HepG2 (cell line): Measurements from ENCODE around the gene ABHD2. TPM values are rescaled to one million over a fixed set of nuclear protein-coding genes. Genes with fewer than 3 reads are reported as not detected.

Experiments used
- ATF4 ChIP-seq, 2 experiments: fragments of 450-650 bp in 1 of 2; sonication (generic) in 1 of 2; formaldehyde crosslinking; IDR thresholded peaks; 2 replicates each; pipeline versions ENCODE4 v1.5.0 to v1.8.0; 2020 to 2022; ENCODE audit warnings: mild to moderate bottlenecking in 1 of 2, missing genetic modification reagents in 1 of 2
- CHCHD3 ChIP-seq: sonication (generic); formaldehyde crosslinking; IDR thresholded peaks from 2 replicates; pipeline ENCODE4 v1.8.0; 2022; ENCODE audit warnings: mild to moderate bottlenecking, missing genetic modification reagents, moderate library complexity
- CTCF ChIP-seq: sonication (generic); formaldehyde crosslinking; IDR thresholded peaks from 2 replicates; pipeline ENCODE4 v1.5.0; 2020; ENCODE audit warnings: mild to moderate bottlenecking, missing genetic modification reagents, moderate library complexity
- E2F1 ChIP-seq: sonication (generic); formaldehyde crosslinking; IDR thresholded peaks from 2 replicates; pipeline ENCODE4 v1.5.0; 2020; ENCODE audit warnings: missing genetic modification reagents
- EP300 ChIP-seq, 3 experiments: sonication (generic) in 1 of 3; formaldehyde crosslinking in 1 of 3; IDR thresholded peaks; 2 replicates each; pipeline versions ENCODE4 v1.5.1 to v1.6.1; 2011 to 2020; ENCODE audit warnings: low read depth in 2 of 3, low read length in 2 of 3, borderline replicate concordance in 1 of 3, improper control_type of control experiment in 1 of 3, mild to moderate bottlenecking in 1 of 3, missing genetic modification reagents in 1 of 3, moderate library complexity in 1 of 3
- HMGA1 ChIP-seq: sonication (generic); formaldehyde crosslinking; conservative IDR thresholded peaks from 2 replicates; pipeline ENCODE4 v1.4.0; 2020; ENCODE audit warnings: missing genetic modification reagents
- KIAA2018 ChIP-seq: sonication (generic); formaldehyde crosslinking; IDR thresholded peaks from 2 replicates; pipeline ENCODE4 v1.5.0; 2020; ENCODE audit warnings: mild to moderate bottlenecking, missing genetic modification reagents, borderline replicate concordance
- PBX3 ChIP-seq: sonication (generic); formaldehyde crosslinking; IDR thresholded peaks from 2 replicates; pipeline ENCODE4 v1.8.1; 2023; ENCODE audit warnings: missing genetic modification reagents, inconsistent platforms, borderline replicate concordance
- RFX3 ChIP-seq: IDR thresholded peaks from 2 replicates; pipeline ENCODE4 v1.6.1; 2016; ENCODE audit warnings: missing biosample characterization, missing genetic modification reagents
- SKI ChIP-seq: fragments of 450-650 bp; IDR thresholded peaks from one replicate; pipeline ENCODE4 v1.6.1; 2018; ENCODE audit warnings: mild to moderate bottlenecking; ENCODE audit not compliant: partially characterized antibody
- SMAD1 ChIP-seq: sonication (generic); formaldehyde crosslinking; IDR thresholded peaks from 2 replicates; pipeline ENCODE4 v1.4.0; 2020; ENCODE audit warnings: missing genetic modification reagents, low read depth, mild to moderate bottlenecking, borderline replicate concordance
- ZBTB43 ChIP-seq: sonication (generic); formaldehyde crosslinking; conservative IDR thresholded peaks from 2 replicates; pipeline ENCODE4 v1.4.0; 2020; ENCODE audit warnings: missing genetic modification reagents
- ZNF460 ChIP-seq: sonication (generic); formaldehyde crosslinking; IDR thresholded peaks from 2 replicates; pipeline ENCODE4 v1.5.1; 2020; ENCODE audit warnings: missing genetic modification reagents, mild to moderate bottlenecking, borderline replicate concordance
- ZNF510 ChIP-seq: sonication (generic); formaldehyde crosslinking; IDR thresholded peaks from 2 replicates; pipeline ENCODE4 v1.4.0; 2020; ENCODE audit warnings: low read depth, mild to moderate bottlenecking, missing genetic modification reagents
- polyA plus RNA-seq, 8 experiments: library from polyadenylated mRNA; depleted of rRNA in 3 of 8; stranded (reverse) in 7 of 8; unstranded in 1 of 8; fragments of >200 nt; fragmentation: Illumina TruSeq in 4 of 8; extraction: Trizol in 4 of 8; gene quantifications; 2 replicates each; pipeline versions ENCODE4 v1.2.1 to v1.2.3, GENCODE V29; 2011 to 2016; ENCODE audit warnings: low read depth in 4 of 8, missing spikeins in 1 of 8, mixed read lengths in 1 of 8; ENCODE audit not compliant: insufficient read depth in 1 of 8
- total RNA-seq, 5 experiments: library from RNA; depleted of rRNA; stranded (reverse); fragments of >200 nt; fragmentation: Illumina TruSeq; extraction: Trizol; gene quantifications; 2 replicates each; pipeline ENCODE4 v1.2.3, GENCODE V29; 2016; ENCODE audit warnings: low read depth in 1 of 5

Gene ABHD2
- total and polyA plus RNA-seq, 2 of the 13 experiments (the other 11 are each of a cell fraction or from before 2014, with no cell fraction given): 14.8 to 22.4 TPM

GRCh38 chr15:89206908-89207331 lies 118.7 kb downstream of the ABHD2 start (continued):
- TF ChIP-seq EP300 (IDR thresholded peaks at IDR 0.05; ENCODE audit: low read depth in 2 of 2, low read length in 2 of 2): no peak
- no peak for TF ChIP-seq EP300 (CRISPR knock-in tag; IDR thresholded peaks at IDR 0.05; ENCODE audit: borderline replicate concordance)
- TF ChIP-seq RFX3: no peak
- peak; percentile 94 for TF ChIP-seq CTCF (CRISPR knock-in tag)
- TF ChIP-seq HMGA1 (CRISPR knock-in tag): no peak
- TF ChIP-seq ATF4 (CRISPR knock-in tag; IDR thresholded peaks at IDR 0.05): no peak
- TF ChIP-seq ZNF460 (CRISPR knock-in tag): no peak
- no peak for TF ChIP-seq ZNF510 (CRISPR knock-in tag)
- TF ChIP-seq PBX3 (CRISPR knock-in tag): no peak
- no peak for TF ChIP-seq SMAD1 (CRISPR knock-in tag)
- TF ChIP-seq KIAA2018 (CRISPR knock-in tag): no peak
- TF ChIP-seq ZBTB43: no peak
- TF ChIP-seq E2F1 (CRISPR knock-in tag): no peak
- no peak for TF ChIP-seq SKI
- TF ChIP-seq CHCHD3 (CRISPR knock-in tag): no peak
